ENCODE measurements around the gene FDX2. TPM values are rescaled to one million over a fixed set of nuclear protein-coding genes. Genes with fewer than 3 reads are reported as not detected.

The FDX2 gene
- total and polyA plus RNA-seq, 2 experiments from 2014 or later = 28.7 to 35.0 TPM

DNA sequence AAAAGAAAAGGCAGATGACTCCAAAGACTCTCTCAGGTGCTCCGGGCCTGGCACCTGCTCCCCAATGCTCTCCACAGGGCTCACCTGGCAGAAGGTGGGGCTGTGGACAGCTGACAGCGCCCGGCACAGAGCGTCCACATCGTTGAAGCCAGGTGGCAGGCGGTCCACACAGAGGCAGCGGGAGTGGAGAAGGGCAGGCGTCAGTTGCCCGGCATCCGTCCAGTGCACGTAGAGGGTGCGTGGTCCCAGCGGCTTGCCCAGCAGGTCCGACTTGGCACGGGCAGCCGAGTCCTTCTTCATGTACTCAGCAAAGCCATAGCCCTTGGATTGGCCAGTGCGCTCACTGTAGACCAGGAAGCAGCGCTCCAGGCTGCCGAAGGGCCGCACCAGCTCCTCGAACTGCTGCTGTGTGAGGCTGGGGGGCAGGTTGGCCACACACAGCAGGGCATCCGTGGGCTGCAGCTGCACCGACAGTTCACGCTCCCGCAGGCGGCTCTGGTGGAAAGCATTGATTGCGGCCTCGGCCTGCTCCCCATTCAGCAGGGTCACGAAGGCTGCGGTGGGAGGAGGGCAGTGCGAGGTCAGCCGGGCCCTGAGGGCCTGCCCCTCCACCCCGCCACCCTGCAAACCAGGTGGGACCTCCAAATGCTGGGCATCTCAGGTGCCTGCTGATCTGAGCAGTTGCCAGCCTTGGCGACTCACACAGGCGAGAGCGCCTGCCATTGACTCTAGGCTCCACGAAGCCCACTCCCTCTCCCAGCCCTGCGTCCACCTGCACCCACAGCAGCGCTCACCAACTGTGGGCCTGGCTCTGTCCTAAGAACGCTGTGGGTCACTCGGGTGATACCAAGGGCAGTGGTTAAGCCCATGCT lies 13.0 kb upstream of the FDX2 start:
- Mint-ChIP-seq H3K27ac (no peak overlapping the region), H3K9me3 (no peaks in the 10 kb centered on the region), H3K27me3 (ENCODE audit: insufficient read depth, low read depth, poor library complexity) (peaks cover 11% of the 10 kb centered on the region), H3K4me1 (peaks cover 6% of the 10 kb centered on the region), H3K4me3 (no peak overlapping the region), H3K36me3 (ENCODE audit: low read depth) (peaks cover 62% of the 10 kb centered on the region)
- no peak for ATAC-seq
- Histone ChIP-seq H3F3A (replicated peaks; ENCODE audit: low read depth) (no peaks in the 10 kb centered on the region; the same call in 1 of the 2 replicates), H3K27ac (ENCODE audit: low read depth) (no peak overlapping the region), H3K36me3 (ENCODE audit: insufficient read depth) (peaks cover 19% of the 10 kb centered on the region; the same call in 1 of the 2 replicates), H3K4me2 (no peak overlapping the region), H3K4me1 (ENCODE audit: insufficient read depth) (0 out of 2 replicates have a peak, but pooled peaks cover 9% of the 10 kb centered on the region), H3K9me2 (ENCODE audit: insufficient read depth) (no peaks in the 10 kb centered on the region), H3K79me2 (replicated peaks; ENCODE audit: insufficient read depth) (peaks cover 33% of the 10 kb centered on the region), H3K4me3 (no peak overlapping the region), H3K27me3 (ENCODE audit: insufficient read depth) (no peaks in the 10 kb centered on the region), H2AFZ (no peak overlapping the region), H4K20me1 (replicated peaks; ENCODE audit: insufficient read depth) (peaks cover 27% of the 10 kb centered on the region)
- TF ChIP-seq, protein P1, sequence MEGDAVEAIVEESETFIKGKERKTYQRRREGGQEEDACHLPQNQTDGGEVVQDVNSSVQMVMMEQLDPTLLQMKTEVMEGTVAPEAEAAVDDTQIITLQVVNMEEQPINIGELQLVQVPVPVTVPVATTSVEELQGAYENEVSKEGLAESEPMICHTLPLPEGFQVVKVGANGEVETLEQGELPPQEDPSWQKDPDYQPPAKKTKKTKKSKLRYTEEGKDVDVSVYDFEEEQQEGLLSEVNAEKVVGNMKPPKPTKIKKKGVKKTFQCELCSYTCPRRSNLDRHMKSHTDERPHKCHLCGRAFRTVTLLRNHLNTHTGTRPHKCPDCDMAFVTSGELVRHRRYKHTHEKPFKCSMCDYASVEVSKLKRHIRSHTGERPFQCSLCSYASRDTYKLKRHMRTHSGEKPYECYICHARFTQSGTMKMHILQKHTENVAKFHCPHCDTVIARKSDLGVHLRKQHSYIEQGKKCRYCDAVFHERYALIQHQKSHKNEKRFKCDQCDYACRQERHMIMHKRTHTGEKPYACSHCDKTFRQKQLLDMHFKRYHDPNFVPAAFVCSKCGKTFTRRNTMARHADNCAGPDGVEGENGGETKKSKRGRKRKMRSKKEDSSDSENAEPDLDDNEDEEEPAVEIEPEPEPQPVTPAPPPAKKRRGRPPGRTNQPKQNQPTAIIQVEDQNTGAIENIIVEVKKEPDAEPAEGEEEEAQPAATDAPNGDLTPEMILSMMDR (conservative IDR thresholded peaks at IDR 0.05; ENCODE audit: low read depth in 2 of 2) = no peak
- TF ChIP-seq NANOG (IDR thresholded peaks at IDR 0.05; ENCODE audit: borderline replicate concordance) (no peak), STAT1 (IDR thresholded peaks at IDR 0.05; ENCODE audit: unreplicated experiment) (no peak), EZH2phosphoT487 (IDR thresholded peaks at IDR 0.05; ENCODE audit: unreplicated experiment) (no peak), ZNF331 (CRISPR knock-in tag; IDR thresholded peaks at IDR 0.05; ENCODE audit: low read depth) (no peak), POLR2AphosphoS5 (IDR thresholded peaks at IDR 0.05; ENCODE audit: low read depth) (no peak), CREB1 (CRISPR knock-in tag; IDR thresholded peaks at IDR 0.05; ENCODE audit: low read depth) (no peak), ZNF114 (CRISPR knock-in tag; IDR thresholded peaks at IDR 0.05) (no peak), EZH2 (IDR thresholded peaks at IDR 0.05; ENCODE audit: low read depth, unreplicated experiment) (no peak), JUNB (IDR thresholded peaks at IDR 0.05; ENCODE audit: unreplicated experiment) (no peak)
- TF ChIP-seq, protein P2, sequence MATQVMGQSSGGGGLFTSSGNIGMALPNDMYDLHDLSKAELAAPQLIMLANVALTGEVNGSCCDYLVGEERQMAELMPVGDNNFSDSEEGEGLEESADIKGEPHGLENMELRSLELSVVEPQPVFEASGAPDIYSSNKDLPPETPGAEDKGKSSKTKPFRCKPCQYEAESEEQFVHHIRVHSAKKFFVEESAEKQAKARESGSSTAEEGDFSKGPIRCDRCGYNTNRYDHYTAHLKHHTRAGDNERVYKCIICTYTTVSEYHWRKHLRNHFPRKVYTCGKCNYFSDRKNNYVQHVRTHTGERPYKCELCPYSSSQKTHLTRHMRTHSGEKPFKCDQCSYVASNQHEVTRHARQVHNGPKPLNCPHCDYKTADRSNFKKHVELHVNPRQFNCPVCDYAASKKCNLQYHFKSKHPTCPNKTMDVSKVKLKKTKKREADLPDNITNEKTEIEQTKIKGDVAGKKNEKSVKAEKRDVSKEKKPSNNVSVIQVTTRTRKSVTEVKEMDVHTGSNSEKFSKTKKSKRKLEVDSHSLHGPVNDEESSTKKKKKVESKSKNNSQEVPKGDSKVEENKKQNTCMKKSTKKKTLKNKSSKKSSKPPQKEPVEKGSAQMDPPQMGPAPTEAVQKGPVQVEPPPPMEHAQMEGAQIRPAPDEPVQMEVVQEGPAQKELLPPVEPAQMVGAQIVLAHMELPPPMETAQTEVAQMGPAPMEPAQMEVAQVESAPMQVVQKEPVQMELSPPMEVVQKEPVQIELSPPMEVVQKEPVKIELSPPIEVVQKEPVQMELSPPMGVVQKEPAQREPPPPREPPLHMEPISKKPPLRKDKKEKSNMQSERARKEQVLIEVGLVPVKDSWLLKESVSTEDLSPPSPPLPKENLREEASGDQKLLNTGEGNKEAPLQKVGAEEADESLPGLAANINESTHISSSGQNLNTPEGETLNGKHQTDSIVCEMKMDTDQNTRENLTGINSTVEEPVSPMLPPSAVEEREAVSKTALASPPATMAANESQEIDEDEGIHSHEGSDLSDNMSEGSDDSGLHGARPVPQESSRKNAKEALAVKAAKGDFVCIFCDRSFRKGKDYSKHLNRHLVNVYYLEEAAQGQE (IDR thresholded peaks at IDR 0.05; ENCODE audit: unreplicated experiment) = no peak
- TF ChIP-seq, protein P3, sequence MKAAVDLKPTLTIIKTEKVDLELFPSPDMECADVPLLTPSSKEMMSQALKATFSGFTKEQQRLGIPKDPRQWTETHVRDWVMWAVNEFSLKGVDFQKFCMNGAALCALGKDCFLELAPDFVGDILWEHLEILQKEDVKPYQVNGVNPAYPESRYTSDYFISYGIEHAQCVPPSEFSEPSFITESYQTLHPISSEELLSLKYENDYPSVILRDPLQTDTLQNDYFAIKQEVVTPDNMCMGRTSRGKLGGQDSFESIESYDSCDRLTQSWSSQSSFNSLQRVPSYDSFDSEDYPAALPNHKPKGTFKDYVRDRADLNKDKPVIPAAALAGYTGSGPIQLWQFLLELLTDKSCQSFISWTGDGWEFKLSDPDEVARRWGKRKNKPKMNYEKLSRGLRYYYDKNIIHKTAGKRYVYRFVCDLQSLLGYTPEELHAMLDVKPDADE (IDR thresholded peaks at IDR 0.05) = no peak
- TF ChIP-seq, protein P4, sequence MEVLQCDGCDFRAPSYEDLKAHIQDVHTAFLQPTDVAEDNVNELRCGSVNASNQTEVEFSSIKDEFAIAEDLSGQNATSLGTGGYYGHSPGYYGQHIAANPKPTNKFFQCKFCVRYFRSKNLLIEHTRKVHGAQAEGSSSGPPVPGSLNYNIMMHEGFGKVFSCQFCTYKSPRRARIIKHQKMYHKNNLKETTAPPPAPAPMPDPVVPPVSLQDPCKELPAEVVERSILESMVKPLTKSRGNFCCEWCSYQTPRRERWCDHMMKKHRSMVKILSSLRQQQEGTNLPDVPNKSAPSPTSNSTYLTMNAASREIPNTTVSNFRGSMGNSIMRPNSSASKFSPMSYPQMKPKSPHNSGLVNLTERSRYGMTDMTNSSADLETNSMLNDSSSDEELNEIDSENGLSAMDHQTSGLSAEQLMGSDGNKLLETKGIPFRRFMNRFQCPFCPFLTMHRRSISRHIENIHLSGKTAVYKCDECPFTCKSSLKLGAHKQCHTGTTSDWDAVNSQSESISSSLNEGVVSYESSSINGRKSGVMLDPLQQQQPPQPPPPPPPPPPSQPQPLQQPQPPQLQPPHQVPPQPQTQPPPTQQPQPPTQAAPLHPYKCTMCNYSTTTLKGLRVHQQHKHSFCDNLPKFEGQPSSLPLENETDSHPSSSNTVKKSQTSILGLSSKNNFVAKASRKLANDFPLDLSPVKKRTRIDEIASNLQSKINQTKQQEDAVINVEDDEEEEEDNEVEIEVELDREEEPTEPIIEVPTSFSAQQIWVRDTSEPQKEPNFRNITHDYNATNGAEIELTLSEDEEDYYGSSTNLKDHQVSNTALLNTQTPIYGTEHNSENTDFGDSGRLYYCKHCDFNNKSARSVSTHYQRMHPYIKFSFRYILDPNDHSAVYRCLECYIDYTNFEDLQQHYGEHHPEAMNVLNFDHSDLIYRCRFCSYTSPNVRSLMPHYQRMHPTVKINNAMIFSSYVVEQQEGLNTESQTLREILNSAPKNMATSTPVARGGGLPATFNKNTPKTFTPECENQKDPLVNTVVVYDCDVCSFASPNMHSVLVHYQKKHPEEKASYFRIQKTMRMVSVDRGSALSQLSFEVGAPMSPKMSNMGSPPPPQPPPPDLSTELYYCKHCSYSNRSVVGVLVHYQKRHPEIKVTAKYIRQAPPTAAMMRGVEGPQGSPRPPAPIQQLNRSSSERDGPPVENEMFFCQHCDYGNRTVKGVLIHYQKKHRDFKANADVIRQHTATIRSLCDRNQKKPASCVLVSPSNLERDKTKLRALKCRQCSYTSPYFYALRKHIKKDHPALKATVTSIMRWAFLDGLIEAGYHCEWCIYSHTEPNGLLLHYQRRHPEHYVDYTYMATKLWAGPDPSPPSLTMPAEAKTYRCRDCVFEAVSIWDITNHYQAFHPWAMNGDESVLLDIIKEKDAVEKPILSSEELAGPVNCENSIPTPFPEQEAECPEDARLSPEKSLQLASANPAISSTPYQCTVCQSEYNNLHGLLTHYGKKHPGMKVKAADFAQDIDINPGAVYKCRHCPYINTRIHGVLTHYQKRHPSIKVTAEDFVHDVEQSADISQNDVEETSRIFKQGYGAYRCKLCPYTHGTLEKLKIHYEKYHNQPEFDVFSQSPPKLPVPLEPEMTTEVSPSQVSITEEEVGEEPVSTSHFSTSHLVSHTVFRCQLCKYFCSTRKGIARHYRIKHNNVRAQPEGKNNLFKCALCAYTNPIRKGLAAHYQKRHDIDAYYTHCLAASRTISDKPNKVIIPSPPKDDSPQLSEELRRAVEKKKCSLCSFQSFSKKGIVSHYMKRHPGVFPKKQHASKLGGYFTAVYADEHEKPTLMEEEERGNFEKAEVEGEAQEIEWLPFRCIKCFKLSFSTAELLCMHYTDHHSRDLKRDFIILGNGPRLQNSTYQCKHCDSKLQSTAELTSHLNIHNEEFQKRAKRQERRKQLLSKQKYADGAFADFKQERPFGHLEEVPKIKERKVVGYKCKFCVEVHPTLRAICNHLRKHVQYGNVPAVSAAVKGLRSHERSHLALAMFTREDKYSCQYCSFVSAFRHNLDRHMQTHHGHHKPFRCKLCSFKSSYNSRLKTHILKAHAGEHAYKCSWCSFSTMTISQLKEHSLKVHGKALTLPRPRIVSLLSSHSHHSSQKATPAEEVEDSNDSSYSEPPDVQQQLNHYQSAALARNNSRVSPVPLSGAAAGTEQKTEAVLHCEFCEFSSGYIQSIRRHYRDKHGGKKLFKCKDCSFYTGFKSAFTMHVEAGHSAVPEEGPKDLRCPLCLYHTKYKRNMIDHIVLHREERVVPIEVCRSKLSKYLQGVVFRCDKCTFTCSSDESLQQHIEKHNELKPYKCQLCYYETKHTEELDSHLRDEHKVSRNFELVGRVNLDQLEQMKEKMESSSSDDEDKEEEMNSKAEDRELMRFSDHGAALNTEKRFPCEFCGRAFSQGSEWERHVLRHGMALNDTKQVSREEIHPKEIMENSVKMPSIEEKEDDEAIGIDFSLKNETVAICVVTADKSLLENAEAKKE (CRISPR knock-in tag; IDR thresholded peaks at IDR 0.05) = no peak
- DNase-seq (ENCODE audit: low spot score) = no peak
